Measurements from ENCODE around the gene ZNF418. TPM values are rescaled to one million over a fixed set of nuclear protein-coding genes. Genes with fewer than 3 reads are reported as not detected.

ZNF418 gene
- total and polyA plus RNA-seq, 2 of the 13 experiments (the other 11 are each of a cell fraction or from before 2014, with no cell fraction given), result 0.07 to 0.27 TPM

- no peak for TF ChIP-seq TEF (CRISPR knock-in tag; IDR thresholded peaks at IDR 0.05)
- 0 out of 2 replicates have a peak, but pooled peaks have one; percentile 17 for TF ChIP-seq ZNF256 (CRISPR knock-in tag; conservative IDR thresholded peaks at IDR 0.05)
- no peak for TF ChIP-seq ATRX (CRISPR knock-in tag; IDR thresholded peaks at IDR 0.05; ENCODE audit: borderline replicate concordance)
- no peak for TF ChIP-seq PRDM15 (CRISPR knock-in tag; IDR thresholded peaks at IDR 0.05)
- no peak for TF ChIP-seq ZBTB46 (CRISPR knock-in tag; IDR thresholded peaks at IDR 0.05; ENCODE audit: borderline replicate concordance)
- TF ChIP-seq ZKSCAN8 (CRISPR knock-in tag; IDR thresholded peaks at IDR 0.05; ENCODE audit: borderline replicate concordance), result 0 out of 2 replicates have a peak, but pooled peaks have one; percentile 56
- TF ChIP-seq WIZ (CRISPR knock-in tag; IDR thresholded peaks at IDR 0.05), result no peak
- TF ChIP-seq TOE1 (CRISPR knock-in tag; IDR thresholded peaks at IDR 0.05), result no peak
- no peak for TF ChIP-seq KAT2B (IDR thresholded peaks at IDR 0.05; ENCODE audit: borderline replicate concordance, low read depth, low read length)
- TF ChIP-seq KDM2A (CRISPR knock-in tag; IDR thresholded peaks at IDR 0.05; ENCODE audit: borderline replicate concordance, low read depth), result peak; percentile 88
- no peak for TF ChIP-seq RORA (CRISPR knock-in tag; IDR thresholded peaks at IDR 0.05)
- no peak for TF ChIP-seq ATF7 (IDR thresholded peaks at IDR 0.05)
- peak; percentile 45; the same call in 1 of the 2 replicates for TF ChIP-seq ATF7 (CRISPR knock-in tag; IDR thresholded peaks at IDR 0.05)
- no peak for TF ChIP-seq MTA1 (CRISPR knock-in tag; IDR thresholded peaks at IDR 0.05; ENCODE audit: borderline replicate concordance)
- no peak for TF ChIP-seq ZNF567 (CRISPR knock-in tag; IDR thresholded peaks at IDR 0.05; ENCODE audit: borderline replicate concordance)
- TF ChIP-seq ZNF160 (CRISPR knock-in tag; IDR thresholded peaks at IDR 0.05), result no peak
- TF ChIP-seq, protein P1, sequence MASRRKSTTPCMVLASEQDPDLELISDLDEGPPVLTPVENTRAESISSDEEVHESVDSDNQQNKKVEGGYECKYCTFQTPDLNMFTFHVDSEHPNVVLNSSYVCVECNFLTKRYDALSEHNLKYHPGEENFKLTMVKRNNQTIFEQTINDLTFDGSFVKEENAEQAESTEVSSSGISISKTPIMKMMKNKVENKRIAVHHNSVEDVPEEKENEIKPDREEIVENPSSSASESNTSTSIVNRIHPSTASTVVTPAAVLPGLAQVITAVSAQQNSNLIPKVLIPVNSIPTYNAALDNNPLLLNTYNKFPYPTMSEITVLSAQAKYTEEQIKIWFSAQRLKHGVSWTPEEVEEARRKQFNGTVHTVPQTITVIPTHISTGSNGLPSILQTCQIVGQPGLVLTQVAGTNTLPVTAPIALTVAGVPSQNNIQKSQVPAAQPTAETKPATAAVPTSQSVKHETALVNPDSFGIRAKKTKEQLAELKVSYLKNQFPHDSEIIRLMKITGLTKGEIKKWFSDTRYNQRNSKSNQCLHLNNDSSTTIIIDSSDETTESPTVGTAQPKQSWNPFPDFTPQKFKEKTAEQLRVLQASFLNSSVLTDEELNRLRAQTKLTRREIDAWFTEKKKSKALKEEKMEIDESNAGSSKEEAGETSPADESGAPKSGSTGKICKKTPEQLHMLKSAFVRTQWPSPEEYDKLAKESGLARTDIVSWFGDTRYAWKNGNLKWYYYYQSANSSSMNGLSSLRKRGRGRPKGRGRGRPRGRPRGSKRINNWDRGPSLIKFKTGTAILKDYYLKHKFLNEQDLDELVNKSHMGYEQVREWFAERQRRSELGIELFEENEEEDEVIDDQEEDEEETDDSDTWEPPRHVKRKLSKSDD (CRISPR knock-in tag; IDR thresholded peaks at IDR 0.05; ENCODE audit: low read depth), result no peak
- TF ChIP-seq ZNF382 (CRISPR knock-in tag; IDR thresholded peaks at IDR 0.05; ENCODE audit: borderline replicate concordance), result no peak
These were observed 12.4 kb upstream of the ZNF418 start, which contains the start of gene ZNF256 (continued) for GRCh38 chr19:57947419-57948134.

Measured in HepG2 (cell line).